GM12873 (cell line): ENCODE measurements around the gene CNDP1.

Experiments used
- TF ChIP-seq, protein P1 (sequence below): IDR thresholded peaks from 2 replicates; pipeline ENCODE4 v1.5.1; 2012; ENCODE audit warnings: low read depth, mild to moderate bottlenecking, moderate library complexity, low read length, control low read depth; ENCODE audit not compliant: insufficient read depth; ENCODE audit errors: missing control alignments

The CNDP1 gene

DNA sequence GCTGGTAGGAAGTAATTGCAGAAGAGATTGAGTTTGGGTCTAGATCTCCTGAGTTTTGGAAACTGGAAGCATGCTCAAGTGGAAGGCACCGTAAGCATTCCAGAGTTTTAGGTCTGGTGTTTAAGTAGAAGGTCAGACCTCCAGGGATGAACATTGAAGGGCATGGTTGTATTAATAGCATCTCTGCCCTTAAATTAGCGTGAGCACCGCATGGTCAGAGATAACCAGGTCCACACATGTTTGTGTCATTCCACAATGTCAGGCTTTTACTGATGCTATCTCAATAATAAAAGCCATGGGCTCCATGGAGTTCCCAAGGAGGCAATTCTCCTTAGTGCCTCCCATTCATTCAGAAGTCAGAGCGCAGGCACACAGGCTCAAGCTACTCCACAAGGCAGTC is 35.1 kb downstream of the CNDP1 start:
- TF ChIP-seq, protein P1, sequence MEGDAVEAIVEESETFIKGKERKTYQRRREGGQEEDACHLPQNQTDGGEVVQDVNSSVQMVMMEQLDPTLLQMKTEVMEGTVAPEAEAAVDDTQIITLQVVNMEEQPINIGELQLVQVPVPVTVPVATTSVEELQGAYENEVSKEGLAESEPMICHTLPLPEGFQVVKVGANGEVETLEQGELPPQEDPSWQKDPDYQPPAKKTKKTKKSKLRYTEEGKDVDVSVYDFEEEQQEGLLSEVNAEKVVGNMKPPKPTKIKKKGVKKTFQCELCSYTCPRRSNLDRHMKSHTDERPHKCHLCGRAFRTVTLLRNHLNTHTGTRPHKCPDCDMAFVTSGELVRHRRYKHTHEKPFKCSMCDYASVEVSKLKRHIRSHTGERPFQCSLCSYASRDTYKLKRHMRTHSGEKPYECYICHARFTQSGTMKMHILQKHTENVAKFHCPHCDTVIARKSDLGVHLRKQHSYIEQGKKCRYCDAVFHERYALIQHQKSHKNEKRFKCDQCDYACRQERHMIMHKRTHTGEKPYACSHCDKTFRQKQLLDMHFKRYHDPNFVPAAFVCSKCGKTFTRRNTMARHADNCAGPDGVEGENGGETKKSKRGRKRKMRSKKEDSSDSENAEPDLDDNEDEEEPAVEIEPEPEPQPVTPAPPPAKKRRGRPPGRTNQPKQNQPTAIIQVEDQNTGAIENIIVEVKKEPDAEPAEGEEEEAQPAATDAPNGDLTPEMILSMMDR: no peak

DNA sequence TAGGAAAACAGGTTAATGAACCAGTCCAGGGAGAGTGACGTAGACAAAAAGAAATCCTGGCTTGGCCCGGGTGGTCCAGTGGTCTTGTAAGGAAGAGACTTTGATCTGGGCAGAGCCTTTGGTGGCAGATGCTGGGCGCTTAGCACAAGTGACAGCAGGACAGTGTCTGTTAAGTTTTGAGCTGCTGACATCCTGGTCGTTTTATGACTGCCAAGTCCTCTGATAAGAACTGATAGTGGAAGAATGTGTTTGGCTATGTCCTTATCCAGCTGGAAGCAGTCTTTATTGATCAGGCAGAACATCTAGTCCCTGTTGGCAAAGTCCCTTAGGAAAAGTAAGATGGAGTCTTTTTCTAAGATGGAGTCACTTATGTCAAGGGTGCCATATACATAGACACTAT is 36.0 kb downstream of the CNDP1 start:
- TF ChIP-seq, protein P1: no peak

DNA sequence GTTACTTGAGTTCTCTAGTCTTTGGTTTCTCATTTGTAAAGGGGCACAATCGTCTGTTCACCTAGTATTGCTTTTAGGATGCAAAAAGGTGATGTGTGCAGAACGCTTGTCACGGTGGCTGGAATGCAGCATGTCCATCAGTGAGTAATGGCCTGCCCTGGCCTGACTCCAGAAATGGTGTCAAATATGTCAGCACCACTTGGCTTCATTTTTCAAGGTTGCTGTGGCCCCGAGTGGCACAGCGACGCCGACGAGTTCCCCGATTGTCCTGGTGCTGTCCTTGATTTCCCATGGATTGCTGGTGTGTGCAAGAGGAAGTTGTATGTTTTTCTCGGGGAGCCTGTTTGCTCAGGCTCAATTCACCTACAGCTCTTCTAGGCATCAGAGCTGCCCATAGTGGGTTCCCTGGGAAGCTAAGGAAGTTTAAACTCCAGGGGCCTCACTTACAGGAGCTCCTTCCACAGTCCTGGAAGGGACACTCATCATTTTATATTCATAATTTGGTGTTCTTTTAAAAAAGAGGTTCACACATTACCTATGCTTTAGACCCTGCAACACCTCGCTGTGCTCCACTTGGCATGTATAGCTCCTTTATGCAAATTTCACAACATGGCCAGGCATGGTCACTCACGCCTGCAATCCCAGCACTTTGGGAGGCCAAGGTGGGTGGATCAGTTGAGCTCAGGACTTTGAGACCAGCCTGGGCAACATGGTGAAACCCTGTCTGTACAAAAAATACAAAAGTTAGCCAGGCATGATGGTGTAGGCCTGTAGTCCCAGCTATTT is 37.8 kb downstream of the CNDP1 start:
- TF ChIP-seq, protein P1: no peak

DNA sequence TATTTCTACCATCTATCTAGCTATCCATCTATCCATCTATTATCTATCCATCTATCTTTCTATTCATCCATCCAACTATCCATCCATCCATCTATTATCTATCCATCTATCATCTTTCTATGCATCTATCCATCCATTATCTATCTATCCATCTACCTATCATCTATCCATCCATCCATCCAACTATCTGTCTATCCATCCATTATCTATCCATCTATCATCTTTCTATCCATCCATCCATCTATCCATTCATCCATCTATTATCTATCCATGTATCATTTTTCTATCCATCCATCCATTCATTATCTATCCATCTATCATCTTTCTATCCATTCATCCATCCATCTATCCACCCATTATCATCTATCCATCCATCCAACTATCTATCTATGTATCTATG is 38.8 kb downstream of the CNDP1 start:
- TF ChIP-seq, protein P1: no peak

DNA sequence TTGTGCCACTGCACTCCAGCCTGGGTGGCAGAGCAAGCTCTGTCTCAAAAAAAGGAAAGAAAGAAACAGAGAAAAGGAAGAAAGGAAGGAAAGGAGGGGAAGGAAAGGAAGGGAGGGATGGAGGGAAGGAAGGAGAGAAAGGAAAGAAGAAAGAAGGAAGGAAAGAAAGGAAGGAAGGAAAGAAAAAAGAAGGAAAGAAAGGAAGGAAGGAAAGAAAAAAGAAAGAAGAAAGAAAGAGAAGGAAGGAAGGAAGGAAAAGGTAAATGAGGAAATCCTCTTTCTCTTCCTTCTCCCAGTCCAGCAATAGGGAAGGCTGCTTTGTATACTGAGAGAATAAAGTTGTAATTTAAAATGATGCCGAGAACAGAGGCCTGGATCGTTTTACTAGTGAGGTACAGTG is 40.6 kb downstream of the CNDP1 start:
- TF ChIP-seq, protein P1: no peak

DNA sequence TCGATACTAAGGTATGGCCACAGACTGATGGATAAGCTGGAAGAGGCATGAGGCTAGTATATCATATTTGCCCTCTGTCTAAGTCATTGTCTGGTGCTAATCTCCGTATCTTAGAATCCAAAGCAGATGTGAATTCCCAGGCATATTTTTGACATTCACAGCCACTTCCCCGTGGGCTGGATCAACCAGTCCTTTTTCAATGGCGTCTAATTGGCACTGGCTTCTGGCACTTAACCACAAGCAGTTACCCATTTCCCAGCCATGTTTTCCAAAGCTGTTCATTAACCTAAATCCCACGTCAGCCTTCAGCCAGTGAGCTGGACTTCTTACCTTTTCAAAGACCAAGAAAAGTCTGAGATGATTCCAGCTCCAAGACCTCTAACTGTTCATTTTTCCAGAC is 42.7 kb downstream of the CNDP1 start:
- TF ChIP-seq, protein P1: no peak

DNA sequence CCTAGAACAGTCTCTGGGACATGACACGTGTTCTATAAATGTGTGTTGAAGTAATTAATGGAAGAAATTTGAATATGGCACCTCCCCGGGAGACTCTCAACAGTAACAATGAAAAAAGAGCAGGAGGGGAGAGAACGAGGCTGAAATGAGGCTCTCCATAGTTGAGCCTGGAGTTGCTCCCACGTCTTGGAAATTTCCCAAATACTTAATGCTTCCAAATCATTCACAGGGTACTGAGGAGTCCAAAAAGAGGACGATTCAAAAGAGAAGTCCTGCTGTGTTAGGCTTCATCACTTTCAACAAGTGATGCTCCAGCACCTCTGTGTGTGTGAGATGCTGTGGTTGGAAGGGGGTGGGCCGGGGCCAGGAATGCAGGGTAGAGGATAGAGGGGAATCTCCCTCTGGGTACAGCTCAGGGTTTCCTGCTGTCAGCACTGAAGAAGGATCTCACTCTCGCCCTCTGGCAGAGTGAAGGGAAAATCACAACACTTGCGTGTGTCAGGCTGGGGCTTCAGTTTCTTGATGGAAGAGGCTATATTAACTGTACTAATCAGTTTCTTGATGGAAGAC is 45.3 kb downstream of the CNDP1 start:
- TF ChIP-seq, protein P1: no peak
